HG02973 (cell line): ENCODE data around the gene ZNF423.
"Not testable (repeated sequence)": the region's sequence is repeated elsewhere in the genome, so short reads cannot be mapped to it uniquely, and the experiment has no call there.

Experiments used
- ATAC-seq: cut with Tn5 transposase; IDR thresholded peaks from one replicate; pipeline ENCODE4 v1.9.1; 2021; ENCODE audit warnings: moderate library complexity; ENCODE audit not compliant: unreplicated experiment

Gene ZNF423

DNA sequence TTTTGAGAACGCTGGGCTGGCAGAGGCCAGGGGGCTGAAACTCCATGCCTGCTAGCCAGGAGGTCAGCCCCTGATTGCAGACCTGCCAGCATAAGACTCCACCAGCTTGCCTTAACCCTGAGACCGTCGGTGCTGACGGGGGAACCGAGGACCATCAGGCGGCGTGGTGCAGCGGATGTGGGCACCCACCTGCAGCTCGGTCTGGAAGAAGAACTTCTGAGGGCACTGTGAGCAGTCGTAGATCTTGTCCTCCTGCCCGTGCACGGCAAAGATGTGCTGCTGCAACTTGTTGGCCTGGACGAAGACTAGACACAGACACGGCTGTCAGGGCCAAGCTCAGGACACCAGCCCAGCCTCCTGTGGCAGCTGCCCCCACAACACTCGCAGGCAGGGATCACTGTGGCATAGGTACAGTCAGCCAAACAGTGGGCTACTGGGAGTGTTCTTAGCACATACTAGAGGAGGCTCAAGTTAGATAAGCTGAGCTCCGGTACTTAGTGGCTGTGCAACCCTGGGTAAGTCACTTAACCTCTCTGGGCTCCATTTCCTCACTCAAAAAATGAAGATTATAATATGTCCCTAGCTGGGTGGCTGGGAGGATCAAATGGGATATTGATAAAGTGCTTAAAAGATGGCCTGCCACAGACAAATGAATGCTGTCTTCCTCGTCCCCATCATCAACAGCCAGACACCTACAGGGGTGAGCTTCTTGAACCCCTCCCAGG is 332.3 kb downstream of the ZNF423 start:
- ATAC-seq, result no peak

DNA sequence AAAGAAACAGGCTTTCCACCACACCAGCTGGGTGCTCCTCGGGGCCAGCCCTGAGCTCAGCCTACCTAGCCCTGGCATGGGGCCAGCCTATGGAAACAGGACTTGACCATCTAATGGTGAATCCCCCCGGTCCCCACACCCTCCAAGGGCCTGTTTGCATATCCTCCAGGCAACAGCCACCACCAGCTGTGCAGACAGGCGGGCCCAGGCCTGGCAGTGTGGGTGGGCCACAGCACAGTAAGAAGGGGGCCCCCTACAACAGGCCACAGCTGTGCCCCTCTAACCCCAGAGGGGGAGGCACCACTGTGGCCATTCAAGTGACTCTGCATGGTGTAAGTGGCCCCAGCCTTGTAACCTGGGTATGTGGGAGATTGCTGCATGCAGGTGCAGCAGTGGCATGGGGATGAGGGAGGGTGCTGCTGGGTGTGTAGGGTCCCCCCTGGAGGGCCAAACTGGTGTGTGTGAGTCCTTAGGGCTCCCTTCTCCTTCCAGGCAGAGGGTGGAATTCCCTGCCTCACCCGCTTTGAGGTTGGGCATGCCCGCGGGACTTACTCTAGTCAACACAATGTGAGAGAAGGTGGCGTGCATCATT is 334.1 kb downstream of the ZNF423 start:
- ATAC-seq, result no peak

DNA sequence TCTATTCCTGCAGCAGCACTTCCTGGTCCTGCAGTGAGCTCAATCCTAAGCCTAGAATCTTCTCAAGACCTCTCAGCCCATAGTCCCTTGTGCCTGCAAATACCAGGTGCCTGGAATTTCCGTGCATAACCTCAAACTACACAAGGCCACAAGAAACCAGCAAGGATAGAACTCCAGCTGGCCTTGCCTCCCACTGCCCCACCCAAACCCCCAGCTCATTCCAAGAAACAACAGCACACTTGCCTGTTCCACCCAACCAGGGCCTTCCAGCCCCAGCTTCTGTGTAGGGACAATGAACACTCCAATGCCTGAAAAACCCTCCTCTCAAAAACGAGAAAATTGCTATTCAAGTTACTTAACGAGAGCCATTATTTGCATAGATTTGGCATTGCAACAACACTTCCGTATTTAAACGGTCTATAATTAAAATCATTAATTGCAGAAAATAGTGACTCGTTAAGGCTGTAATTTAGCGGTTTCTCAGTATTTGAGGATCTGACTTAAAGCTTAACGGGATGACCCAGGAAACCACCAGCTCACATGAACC is 335.3 kb downstream of the ZNF423 start:
- no peak for ATAC-seq

DNA sequence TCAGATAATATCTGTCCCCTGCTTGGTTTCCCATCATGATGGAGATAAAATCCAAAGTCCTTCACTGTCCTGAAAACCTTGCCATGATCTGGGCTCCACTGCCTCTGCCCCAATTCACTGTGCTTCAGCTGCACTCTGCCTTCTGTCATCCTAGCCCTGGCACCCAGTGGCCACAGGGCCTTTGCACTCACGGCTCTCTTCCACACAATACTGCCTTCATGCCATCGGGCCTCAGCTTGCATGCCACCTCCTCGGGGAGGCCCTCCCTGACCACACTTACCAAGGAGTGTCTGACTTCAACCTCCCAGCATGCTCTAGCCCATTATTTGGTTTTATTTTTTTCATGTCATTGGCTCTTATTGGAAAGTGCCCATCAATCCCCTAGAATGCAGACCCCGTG is 336.2 kb downstream of the ZNF423 start:
- ATAC-seq, result no peak

DNA sequence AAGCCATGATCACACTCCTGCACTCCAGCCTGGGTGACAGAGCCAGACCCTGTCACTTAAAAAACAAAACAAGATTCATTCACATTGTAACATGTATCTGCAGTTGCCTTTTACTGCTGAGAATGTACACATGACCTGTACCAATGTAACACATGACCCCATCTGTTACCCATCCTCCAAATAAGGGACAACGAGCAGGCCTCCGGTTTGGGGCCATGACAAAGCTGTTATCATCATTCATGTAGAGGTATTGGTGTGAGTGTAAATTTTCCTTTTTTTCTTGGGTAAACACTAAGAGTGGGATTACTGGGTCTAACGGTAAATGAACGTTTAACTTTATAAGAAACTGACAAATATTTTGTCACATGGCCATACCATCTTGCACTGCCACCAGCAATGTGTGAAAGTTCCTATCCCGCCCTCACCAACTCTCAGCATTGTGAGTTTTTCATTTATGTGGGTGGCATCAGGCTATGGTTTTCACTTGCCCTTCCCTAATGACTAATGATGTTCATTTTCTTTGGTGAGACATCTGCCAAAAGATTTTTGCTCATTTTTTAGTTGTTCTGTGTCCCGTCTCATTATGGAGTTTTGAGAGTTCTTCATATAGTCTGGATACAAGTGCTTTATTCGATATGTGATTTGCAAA is 336.8 kb downstream of the ZNF423 start:
- no peak for ATAC-seq

DNA sequence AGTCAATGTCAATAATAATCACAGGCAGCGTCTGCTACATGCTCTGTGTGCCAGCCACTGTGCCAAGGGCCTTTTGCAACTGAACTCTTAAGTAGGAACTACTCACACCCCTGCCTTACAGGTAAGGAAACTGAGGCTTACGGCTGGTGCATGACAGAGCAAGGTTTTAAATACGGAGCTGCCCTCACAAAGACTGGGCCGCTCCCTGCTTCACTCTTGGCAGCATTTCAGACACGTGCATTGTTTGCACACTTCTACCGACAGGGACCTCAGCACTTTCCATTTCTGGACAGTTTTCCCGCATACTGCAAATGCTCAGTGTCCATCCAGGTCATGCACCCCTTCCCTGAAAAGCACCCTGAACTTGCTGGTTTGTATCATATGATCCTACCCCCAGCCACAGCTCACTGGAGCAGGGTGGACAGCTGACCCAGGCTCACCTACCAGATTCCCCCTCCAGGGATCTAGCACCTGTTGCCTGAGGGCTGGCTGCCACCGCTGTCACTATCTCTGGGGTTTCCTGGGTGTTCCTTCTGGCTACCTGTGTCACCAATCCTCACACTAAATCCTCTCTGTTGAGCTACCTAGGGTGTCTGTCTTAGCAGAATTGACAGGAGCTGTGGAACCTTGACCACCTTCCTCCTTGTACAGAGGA is 339.4 kb downstream of the ZNF423 start:
- ATAC-seq, result no peak

DNA sequence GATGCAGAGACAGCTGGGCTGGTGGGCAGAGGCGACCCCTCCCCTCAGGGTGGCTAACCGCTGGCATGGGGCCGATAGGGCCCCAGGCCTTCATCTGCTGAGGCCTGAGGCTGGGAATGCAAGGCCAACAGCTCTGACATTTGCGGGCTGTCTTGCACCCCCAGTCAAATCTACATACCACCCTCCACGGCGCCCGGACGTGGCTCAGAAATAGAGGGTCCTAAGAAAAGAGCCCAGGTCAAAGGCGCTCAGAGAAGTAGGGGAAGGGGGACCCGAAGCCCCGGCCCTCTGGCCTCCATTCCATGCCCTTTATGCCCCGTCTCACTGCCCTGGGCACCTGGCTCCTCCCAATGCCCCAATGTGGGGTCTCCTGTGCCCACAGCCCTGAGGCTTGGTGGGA is 340.1 kb downstream of the ZNF423 start:
- ATAC-seq, result no peak

DNA sequence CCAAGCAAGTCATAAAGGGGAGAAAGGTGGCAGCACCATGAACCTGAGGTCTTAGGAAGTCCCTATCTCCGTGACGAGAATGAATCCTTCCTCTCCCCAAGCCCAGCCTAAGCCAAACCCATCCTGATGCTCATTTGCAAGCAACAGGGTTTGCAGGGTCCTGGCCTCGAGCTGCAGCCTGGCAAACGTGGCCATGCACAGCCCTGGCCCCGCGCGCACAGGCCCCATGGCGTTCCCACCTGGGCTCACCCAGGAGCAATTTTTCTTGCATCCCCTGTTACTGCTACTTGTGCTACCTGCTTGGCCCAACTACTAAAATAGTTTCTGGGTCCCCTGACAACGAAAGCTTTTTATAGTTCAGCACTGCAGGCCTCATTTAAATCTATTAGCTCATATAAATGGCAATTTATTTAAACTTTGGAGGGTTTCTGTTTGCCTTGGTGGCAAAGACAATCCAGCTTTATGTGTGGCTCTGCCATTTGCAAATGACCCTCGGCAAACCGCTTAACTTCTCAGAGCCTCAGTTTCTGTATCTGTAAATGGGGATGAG is 340.8 kb downstream of the ZNF423 start:
- no peak for ATAC-seq

DNA sequence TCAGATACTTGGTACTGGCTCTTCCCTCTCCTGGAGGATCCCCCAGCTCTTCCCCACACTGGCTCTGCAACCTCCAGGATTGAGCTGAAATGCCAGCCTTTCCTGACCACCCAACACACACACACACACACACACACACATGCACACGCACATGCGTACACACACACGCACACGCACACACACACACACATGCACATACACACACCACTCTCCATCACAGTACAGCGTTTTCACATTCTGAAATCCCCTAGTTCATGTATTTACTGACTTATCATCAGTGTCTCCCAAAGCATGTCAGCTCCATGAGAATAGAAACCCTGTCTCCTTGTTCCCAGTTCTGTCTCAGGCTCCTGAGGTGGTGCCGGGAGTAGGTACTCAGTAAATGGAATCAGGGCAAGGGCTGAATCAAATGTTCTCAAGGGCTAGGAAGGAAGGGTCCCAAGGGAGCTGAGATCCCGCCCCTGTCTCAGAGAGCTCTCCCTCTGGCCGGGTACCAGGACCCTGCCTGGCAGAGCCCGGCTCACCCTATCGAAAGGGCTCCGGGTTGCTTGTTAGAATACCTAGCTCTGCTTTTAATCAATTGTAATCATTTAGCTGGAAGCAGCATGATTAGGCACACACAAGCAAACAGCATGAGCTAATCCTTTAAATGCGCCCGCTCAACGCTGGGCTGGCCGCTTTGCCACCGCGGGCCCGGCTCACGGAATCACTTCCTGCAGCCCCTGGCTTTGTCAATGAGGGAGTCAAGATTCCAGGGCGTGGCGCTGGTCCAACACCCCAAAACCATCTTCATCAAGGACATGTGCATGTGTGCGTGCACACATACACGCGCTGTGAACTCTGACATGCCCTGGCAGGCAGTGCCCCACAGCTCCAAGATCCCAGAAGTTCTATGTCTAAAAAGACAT is 341.6 kb downstream of the ZNF423 start:
- ATAC-seq, result no peak

DNA sequence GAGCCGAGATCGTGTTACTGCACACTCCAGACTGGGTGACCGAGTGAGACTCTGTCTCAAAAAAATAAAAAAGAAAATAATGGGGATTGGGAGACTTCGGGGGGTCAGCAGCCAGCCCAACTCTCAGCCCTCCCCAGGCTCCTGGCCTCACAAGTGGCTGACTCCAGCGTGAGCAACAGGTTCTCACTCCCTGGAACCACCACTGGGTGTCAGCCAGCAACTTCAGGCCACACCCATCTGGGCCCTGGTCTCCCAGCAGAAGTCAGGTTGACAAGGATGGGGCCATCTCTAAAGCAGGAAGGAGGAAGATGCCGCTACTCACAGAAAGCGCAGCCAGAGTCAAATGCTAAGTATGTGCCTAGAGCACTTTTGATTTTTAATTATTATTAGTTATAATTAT is 342.9 kb downstream of the ZNF423 start:
- ATAC-seq, result no peak

DNA sequence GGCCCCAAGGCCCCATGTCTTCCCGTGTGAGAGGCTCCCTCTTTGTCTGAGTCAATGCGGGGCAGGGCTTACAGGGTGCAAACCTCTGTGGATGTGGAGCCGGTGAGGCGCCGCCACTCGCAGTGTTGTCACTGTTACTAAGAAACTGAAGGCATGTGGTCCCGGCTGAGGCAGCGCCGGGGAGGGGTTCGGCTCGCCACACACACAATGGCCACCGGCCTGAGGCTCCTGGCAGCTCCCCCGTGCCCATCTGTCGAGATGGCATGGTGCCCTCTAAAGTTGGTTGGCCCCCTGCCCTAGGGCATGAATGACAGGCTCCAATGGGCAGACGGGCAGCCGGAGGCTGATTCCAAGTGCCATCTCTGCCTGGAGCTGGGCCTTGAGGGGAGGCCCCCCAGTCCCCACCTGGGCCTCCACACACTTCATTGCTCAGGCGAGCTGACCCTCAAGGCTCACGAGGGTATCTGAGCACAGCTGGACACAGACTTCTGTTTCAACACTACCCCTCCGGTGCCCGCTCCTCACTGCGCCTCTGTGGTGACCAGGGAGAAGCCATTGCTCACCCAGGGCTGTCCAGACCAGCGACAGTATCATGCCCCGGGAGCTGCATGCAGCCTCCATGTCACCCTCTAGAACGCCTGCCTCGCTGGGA is 345.1 kb downstream of the ZNF423 start:
- ATAC-seq, result no peak

DNA sequence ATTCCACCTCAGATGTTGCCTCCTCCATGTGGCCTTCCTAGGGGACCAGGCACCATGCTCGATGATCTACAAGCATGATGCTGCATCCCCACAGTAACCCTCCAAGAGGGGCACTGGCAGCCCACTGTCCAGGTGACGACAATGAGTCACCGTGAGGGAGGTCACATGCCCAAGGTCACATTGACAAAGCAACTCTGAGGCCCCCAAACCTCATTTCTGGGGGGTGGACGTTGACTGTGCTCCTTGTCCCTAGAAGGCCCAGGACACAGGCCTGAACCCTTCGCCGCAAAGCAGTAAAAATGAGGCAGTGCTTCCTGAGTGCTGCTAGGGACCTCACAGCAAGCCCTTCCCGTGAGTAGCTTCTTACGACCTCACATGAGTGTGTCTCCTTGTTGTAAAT is 345.8 kb downstream of the ZNF423 start:
- ATAC-seq, result no peak

DNA sequence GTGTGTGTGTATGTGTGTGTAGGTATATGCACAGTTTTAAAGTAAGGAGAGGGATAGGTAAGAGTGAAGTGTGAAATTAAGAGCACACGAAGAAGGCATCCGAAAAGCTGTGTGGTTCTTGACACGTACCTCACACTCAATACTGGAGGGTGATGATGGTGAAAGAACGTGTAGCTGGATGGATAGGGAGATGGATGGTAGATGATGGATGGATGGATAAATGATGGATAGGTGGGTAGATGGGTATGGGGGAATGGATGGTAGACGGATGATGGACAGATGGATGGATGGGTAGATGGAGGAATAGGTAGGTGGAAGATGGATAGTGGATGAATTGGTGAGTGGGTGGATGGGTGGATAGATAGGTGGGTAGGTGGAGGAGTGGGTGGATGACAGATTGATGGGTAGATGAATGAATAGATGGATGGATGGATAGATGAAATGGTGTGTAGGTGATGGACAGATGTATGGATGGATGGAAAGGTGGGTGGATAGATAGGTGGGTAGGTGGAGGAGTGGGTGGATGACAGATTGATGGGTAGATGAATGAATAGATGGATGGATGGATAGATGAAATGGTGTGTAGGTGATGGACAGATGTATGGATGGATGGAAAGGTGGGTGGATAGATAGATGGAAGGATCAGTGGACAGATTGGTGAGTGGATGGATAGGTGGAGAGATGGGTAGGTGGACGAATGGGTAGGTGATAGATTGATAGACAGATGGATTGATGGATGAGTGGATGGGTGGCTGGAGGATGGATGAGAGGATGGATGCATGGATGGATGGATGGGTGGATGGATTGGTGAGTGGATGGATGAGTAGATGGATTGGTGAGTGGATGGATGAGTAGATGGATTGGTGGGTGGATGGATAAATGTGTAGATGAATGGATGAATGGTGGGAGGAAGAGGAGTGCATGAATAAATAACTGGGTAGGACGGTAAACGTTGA is 349.6 kb downstream of the ZNF423 start:
- not testable (repeated sequence) for ATAC-seq

DNA sequence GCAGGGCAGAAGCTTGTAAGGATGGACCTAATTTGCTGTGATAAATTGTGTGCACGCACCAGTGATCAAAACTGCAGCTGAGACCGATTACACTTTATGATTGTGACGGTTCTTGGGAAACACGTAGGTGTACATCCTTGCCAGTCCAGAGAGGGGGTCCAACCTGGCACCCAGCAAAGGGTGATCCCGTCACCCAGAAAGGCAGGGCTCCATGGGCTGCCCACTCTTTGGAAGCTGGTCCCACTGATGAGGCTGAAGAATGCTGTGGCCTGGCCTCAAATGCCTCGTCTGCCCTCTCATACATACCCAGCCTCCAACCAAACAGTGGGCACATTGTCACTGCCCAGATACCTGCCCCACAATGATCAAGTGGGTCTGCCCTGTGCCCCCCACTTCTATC is 350.4 kb downstream of the ZNF423 start:
- ATAC-seq, result no peak

DNA sequence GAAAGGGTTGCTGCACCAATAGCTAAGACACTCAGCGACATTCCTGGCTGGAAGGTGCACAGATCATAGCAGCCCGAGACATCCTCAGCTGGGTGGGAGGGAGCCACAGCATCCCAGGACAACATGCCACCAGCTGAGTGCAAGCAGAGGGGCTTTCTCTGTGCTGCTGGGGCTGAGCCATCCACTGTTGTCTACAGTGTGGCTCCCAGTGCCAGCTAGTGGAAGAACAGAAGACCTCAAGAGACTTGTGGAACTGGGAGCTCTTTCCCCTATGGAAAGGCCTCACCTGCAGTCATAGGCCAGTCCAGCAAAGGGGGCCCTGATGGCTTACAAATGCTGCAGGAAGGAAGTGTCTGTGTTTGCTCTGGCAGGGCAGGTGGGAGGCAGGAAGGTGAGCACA is 351.3 kb downstream of the ZNF423 start:
- no peak for ATAC-seq

DNA sequence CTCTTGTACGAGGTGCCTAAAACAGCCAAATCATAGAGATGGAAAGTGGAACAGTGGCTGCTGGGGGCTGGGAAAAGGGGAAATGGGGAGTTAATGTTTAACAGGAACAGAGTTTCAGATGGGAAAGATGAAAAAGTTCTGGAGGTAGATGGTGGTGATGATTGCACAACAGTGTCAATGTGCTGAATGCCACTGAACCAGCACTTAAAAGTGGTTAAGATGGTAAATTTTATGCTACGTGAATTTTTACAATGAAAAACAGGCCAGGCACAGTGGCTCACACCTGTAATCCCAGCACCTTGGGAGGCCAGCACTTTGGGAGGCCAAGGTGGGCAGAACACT is 351.9 kb downstream of the ZNF423 start:
- no peak for ATAC-seq

DNA sequence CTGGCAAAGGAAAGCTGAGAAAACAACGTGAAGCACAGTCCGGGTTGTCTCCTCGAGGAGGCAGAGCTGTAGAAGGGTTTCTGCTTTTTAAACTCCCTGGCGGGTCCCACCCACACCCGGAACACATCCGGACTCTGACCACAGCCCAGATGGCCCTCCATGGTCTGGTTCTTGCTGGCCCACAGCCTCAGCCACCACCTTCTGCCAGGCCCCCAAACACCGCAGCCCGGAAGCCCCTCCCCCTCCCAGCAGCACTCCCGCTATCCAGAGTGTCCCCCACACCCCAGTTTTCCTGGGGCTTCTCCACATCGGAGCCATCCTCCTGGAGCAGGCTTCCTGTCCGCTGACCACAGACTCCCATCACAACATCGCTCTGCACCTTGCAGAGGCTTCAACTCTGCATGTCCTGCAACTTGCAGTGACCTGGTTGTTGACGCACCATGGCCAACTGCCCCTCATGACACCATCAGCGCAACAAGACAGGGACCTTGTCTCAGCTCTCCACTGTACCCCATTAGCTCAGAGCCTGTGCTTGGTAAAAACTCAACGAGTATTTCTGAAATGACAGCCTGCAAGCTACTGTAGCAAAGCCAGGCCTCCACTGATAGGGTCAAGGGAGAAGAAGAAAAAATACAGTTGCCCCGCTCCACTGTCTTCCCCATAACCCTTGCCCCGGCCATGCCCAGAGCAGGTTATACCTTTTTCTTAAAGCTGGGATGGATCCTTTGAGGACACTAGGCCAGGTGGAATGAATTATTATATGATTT is 352.5 kb downstream of the ZNF423 start:
- ATAC-seq, result no peak
